GM19463 (cell line): ENCODE measurements around the gene SMPD1.

Experiments used
- ATAC-seq: cut with Tn5 transposase; IDR thresholded peaks from one replicate; pipeline ENCODE4 v1.9.1; 2021; ENCODE audit warnings: mild to moderate bottlenecking, moderate library complexity; ENCODE audit not compliant: unreplicated experiment

SMPD1 gene

GRCh38 chr11:6389905-6390717 lies at the start of gene SMPD1:
SMPD1 (plus strand) TSS chr11:6390474; CDS start chr11:6390599, 125 bp downstream.
- peak; percentile 96 for ATAC-seq

DNA sequence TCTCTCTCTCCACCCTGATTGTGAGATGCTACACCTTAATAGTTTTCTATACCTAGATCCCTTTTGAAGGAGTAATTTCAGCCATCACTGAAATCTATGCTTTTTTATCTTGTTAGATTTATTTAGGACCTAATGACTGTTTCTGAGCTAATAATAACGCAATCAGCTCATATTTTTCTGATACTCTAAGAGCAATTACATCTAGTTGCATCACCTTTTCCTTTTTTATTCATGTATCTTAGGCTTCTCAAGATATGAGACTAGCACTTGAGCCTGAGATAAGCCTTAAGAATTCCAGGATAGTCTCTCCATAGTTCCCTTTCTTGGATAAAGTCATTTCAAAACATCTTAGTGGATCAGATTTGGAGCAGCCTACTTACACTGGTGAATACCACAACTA lies 44.9 kb upstream of the SMPD1 start:
- ATAC-seq: no peak

- ATAC-seq: no peak
Observed at GRCh38 chr11:6350043-6350442, 40.2 kb upstream of the SMPD1 start.

- no peak for ATAC-seq
Observed at GRCh38 chr11:6350486-6350885, 39.8 kb upstream of the SMPD1 start.

- no peak for ATAC-seq
Observed at GRCh38 chr11:6351782-6352382, 38.4 kb upstream of the SMPD1 start.

DNA sequence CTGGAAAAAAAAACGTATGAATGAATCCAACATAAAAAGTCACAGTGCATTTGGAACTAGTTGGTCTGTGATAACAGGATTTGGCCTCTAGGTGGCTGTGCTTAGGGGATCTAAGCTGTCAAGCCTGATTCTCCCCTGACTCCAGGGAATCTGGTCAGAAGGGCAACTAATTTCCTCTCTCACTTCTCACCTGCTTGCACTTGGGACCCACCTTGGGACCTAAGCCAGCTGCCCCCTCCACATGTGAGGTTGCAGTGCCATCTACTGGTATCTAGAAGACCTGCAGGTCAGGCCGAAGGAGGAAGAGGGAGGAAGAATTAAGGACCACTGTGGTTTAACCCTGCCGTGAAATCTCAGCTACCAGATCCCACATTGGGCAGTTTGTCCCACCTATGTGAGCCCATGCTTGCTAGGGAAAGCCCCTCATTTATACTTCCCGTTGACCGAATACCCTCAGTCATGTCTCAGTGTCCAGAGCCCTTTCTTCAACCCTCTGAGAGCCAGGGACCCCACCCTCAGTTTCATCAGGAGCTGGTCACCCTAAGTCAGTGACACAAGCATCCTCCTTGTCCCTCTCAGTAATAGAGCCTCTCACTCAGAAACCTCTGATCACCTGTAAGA lies 36.8 kb upstream of the SMPD1 start:
- peak; percentile 76 for ATAC-seq

DNA sequence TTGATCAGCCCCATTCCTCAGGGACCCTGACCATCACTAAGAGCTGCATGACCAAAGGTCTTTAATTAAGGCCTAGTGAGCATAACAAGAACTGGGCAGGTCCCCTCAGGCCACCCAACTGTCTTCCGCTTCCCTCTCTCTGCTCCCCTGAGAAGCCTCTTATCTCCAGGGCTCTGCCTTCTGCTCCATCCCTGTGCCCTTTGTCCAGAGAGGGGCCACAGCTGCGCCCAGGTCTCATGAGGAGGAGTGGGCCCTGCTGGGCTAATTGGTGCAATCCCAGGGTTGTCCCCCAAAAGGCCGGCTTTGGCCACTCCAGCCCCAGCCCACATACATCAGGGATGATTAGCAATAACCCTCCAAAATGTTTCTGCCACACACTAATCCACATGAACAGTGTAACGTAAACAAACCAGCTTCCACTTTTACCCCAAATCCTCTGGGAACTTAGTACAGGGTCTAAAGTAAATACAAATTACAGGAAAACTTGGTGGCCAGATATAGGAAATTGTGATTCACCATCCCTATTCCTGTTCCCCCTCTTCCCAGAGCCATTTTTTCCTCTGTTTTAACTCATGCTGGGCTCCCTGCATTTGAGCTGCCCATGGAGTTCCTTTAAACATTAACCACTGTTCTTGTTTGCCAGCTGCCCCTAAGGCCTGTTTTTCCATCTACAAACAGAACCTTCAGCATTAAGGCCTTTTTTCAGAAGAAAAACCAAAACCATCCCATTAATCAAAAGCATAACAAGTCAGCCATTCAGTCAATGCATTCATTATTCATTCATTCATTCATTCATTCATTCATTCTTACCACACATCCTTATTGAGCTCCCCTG lies 35.4 kb upstream of the SMPD1 start:
- no peak for ATAC-seq

GRCh38 chr11:6356503-6357055 lies 33.7 kb upstream of the SMPD1 start:
- ATAC-seq: no peak

DNA sequence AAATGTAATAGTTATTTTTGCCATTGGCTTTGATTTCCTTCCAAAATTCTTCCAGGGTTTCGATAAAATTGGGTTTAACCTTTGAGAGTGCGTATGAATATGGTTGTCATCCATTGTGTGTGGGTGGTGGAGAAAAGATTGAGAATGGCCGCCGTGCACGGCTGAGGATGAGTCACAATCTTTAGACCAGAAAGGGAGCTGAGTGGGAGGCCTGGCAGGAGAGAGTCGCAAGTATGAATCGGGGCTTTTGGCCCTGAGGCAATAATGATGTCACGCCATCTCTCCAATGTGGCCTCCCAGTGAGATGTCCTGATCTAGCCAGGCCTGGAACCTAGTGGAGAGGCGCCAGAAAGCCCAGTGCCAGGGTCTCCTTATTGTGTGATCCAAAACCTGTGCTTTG lies 33.1 kb upstream of the SMPD1 start:
- peak; percentile 46 for ATAC-seq

GRCh38 chr11:6360183-6360582 lies 30.1 kb upstream of the SMPD1 start:
- no peak for ATAC-seq

DNA sequence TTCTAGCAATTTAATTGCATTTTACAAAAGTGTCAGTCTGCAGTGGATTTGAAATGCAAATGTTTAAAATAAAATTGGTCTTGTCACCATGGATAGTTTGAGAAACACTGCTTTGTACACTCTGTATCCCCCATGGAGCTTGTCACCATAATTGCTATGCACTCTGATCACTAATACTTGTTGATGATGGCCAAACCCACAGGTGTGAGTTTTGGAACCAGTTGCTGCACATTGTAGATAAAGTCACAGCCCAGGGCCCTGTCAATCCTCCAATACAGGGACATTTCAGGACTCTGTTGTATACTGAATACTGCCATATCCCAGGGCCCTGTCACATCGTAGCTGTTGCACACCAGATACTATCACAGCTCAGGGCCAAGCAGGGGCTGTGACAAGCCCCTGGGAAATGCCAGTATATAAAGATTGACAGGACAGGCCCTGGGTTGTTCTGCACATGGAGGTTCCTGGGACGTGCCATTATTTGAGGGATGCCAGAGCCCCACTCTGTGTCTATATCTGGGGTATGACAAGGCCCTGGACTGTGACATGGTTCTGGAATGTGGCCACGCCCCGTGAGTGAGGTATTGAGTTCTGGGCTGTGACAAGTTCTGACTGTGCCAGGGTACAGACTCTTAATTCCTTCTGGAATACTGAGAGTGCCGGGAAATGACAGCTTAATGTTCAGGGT lies 27.9 kb upstream of the SMPD1 start:
- no peak for ATAC-seq

- ATAC-seq: peak; percentile 99
Observed at GRCh38 chr11:6362873-6363678, 27.2 kb upstream of the SMPD1 start.

GRCh38 chr11:6365659-6366058 lies 24.6 kb upstream of the SMPD1 start:
- no peak for ATAC-seq

DNA sequence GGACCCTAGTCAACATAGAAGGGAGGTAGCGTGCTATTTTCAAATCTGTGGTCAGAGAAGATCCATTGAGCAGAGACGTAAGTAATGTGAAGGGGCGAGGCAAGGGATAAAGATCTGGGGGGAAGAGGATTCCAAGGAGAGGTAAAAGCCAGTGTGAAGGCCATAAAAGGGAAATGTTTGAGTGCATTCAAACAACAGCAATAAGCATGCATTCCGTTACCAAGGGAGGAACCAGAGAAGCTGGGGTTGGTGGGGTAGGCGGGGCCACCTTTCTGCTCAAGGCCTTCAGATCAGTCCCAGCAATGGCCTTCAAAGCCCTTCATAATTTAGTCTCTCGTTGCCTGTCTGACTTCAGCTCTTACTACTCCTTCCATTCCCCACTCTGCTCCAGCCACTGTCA lies 18.4 kb upstream of the SMPD1 start:
- ATAC-seq: no peak

DNA sequence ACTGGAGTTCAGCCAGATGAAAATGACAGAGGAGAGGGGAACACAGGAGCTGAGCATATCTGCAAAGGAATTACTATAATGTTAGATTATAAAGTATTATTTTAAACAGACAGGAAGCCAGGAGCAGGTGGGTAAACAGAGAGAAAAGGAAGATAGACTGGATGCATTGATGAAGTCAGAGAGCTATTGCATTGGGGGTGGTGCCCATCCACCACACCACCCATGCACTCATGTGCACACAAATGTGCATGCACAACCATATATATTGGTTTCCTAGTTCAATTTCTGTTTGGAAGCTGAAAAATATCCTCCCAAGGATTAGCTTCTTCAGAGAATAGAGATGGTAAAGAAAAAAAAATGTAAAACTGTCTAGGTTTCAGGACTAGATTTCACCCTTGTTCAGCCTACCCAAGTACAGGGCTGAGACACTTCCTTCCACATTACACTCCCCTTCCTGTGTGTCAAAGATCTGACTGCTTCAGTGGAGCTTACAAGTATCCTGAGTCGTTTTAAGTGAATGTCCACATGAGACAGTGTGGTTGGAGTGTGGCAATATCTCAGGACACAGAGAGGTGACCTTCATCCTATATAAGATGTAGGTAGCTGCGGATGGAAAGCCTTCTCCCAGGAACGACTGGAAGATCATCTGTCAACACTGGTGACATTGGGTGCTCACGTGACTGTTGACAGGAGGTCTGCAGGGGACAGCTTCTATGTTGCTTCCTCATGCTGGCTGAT lies 12.2 kb upstream of the SMPD1 start:
- ATAC-seq: peak; percentile 45

GRCh38 chr11:6378640-6378989 lies 11.7 kb upstream of the SMPD1 start:
- ATAC-seq: no peak

GRCh38 chr11:6385046-6385777 lies 5.1 kb upstream of the SMPD1 start:
- ATAC-seq: no peak
